K562 (cell line): ENCODE measurements around the gene PLEKHA5. TPM values are rescaled to one million over a fixed set of nuclear protein-coding genes. Genes with fewer than 3 reads are reported as not detected.

Source experiments
- ATAC-seq: fragments of 200-7000 bp; cut with Tn5 transposase; 3 replicates; pipeline ENCODE4 v1.9.1; 2020; ENCODE audit warnings: moderate library complexity
- BruUV-seq: library from RNA; stranded (reverse); fragments of 400-500 nt; replicated peaks from 2 replicates; lab custom pipeline; 2021; lab: Mats Ljungman, UMichigan
- CTCF ChIA-PET: fragments of 300-600 bp; formaldehyde crosslinking; extraction: SDS; loops from one replicate; lab custom pipeline; 2021; ENCODE audit warnings: low intra/inter-chr PET ratio; lab: Yijun Ruan, JAX
- POLR2A ChIA-PET: fragments of 300-600, 350-650 bp; sonication (Branson Sonifier 250); formaldehyde crosslinking; extraction: SDS; loops from one replicate; lab custom pipeline; 2021; ENCODE audit warnings: antibody characterized with exemption, inconsistent platforms; lab: Yijun Ruan, JAX
- DNase-seq, 4 experiments: peaks; one replicate each; pipeline versions ENCODE4 v3.0.0 to v3.0.0-alpha.2; 2011 to 2018; ENCODE audit warnings: low spot score in 3 of 4, mixed read lengths in 3 of 4; ENCODE audit errors: extremely low read depth in 1 of 4
- FAIRE-seq: peaks from 2 replicates; lab custom pipeline; 2011; peaks lifted over from hg19 to GRCh38; lab: Jason Lieb, UNC
- H2AFZ ChIP-seq: 2 replicates; pipeline ENCODE4 v1.6.0; 2011; ENCODE audit warnings: low read depth, low read length, control low read depth, inconsistent platforms
- H3K27ac ChIP-seq: fragments of 200-600 bp; 3 replicates; pipeline ENCODE4 v1.8.0; 2011; ENCODE audit warnings: low read depth, mild to moderate bottlenecking, control low read depth, inconsistent platforms, low read length, moderate library complexity, mixed read lengths; ENCODE audit errors: extremely low read depth
- H3K27me3 ChIP-seq, 2 experiments: fragments of 300-600 bp in 1 of 2; 2 replicates in 1 of 2; 3 replicates in 1 of 2; pipeline versions ENCODE4 v1.6.0 to v1.8.0; 2011; ENCODE audit warnings: inconsistent platforms in 2 of 2, low read length in 2 of 2, mild to moderate bottlenecking in 1 of 2, mixed read lengths in 1 of 2, moderate library complexity in 1 of 2; ENCODE audit not compliant: control insufficient read depth in 2 of 2, insufficient read depth in 2 of 2
- H3K36me3 ChIP-seq: fragments of 300-600 bp; 3 replicates; pipeline ENCODE4 v1.8.0; 2011; ENCODE audit warnings: mild to moderate bottlenecking, low read length, inconsistent platforms; ENCODE audit not compliant: control insufficient read depth, insufficient read depth
- H3K4me1 ChIP-seq, 2 experiments: fragments of 200-600 bp in 1 of 2; replicated peaks in 1 of 2; 2 replicates in 1 of 2; 3 replicates in 1 of 2; pipeline versions ENCODE4 v1.5.1 to v1.8.0; 2011; ENCODE audit warnings: inconsistent platforms in 2 of 2, low read length in 2 of 2, mild to moderate bottlenecking in 1 of 2, mixed read lengths in 1 of 2, moderate library complexity in 1 of 2; ENCODE audit not compliant: control insufficient read depth in 2 of 2, insufficient read depth in 2 of 2
- H3K4me2 ChIP-seq: 2 replicates; pipeline ENCODE4 v1.6.1; 2011; ENCODE audit warnings: low read length, control low read depth, inconsistent platforms, mixed read lengths; ENCODE audit not compliant: insufficient read depth
- H3K4me3 ChIP-seq: fragments of 200-600 bp; sonication (generic), shearing (Covaris generic); 2 replicates; pipeline ENCODE4 v1.5.1; 2016; ENCODE audit warnings: control low read depth, inconsistent platforms
- H3K79me2 ChIP-seq: fragments of 200-600 bp; 3 replicates; pipeline ENCODE4 v1.8.0; 2011; ENCODE audit warnings: low read length, inconsistent platforms; ENCODE audit not compliant: control insufficient read depth, insufficient read depth
- H3K9ac ChIP-seq, 2 experiments: 2 replicates each; pipeline versions ENCODE4 v1.6.0 to v1.6.1; 2011; ENCODE audit warnings: low read depth in 2 of 2, low read length in 2 of 2, control low read depth in 1 of 2, inconsistent platforms in 1 of 2, mild to moderate bottlenecking in 1 of 2, mixed read lengths in 1 of 2; ENCODE audit not compliant: insufficient read depth in 1 of 2
- H3K9me1 ChIP-seq: one replicate; pipeline ENCODE4 v1.6.0; 2011; ENCODE audit warnings: inconsistent platforms, mild to moderate bottlenecking, low read length, moderate library complexity; ENCODE audit not compliant: control insufficient read depth, insufficient read depth
- H3K9me3 ChIP-seq: replicated peaks from 2 replicates; pipeline ENCODE4 v1.5.1; 2011; ENCODE audit warnings: low read depth, low read length, inconsistent platforms; ENCODE audit not compliant: control insufficient read depth, insufficient read depth
- H4K20me1 ChIP-seq: replicated peaks from 2 replicates; pipeline ENCODE4 v1.6.1; 2011; ENCODE audit warnings: low read length, inconsistent platforms, mixed read lengths; ENCODE audit not compliant: control insufficient read depth, insufficient read depth
- CAMTA2 ChIP-seq: fragments of 250-450 bp; sonication (Bioruptor Pico); conservative IDR thresholded peaks from 2 replicates; pipeline ENCODE4 v1.5.1; 2022
- DPF2 ChIP-seq: fragments of 450-650 bp; IDR thresholded peaks from 2 replicates; pipeline ENCODE4 v1.6.1; 2016
- EHMT2 ChIP-seq: fragments of 450-650 bp; IDR thresholded peaks from 2 replicates; pipeline ENCODE4 v1.6.1; 2018; ENCODE audit warnings: antibody characterized with exemption
- EZH2 ChIP-seq: IDR thresholded peaks from 2 replicates; pipeline ENCODE4 v1.6.1; 2012; ENCODE audit warnings: low read depth, mild to moderate bottlenecking, inconsistent platforms, low read length, borderline replicate concordance
- GABPB2 ChIP-seq: fragments of 250-450 bp; sonication (Bioruptor Pico); conservative IDR thresholded peaks from 2 replicates; pipeline ENCODE4 v1.5.1; 2021; ENCODE audit warnings: mild to moderate bottlenecking
- MCM7 ChIP-seq, 2 experiments: fragments of 450-650 bp; IDR thresholded peaks; 2 replicates each; pipeline ENCODE4 v1.6.1; 2016 to 2018
- OTX1 ChIP-seq: fragments of 450-650 bp; formaldehyde crosslinking; IDR thresholded peaks from 2 replicates; pipeline ENCODE4 v1.4.0; 2022; ENCODE audit warnings: mild to moderate bottlenecking
- PTTG1 ChIP-seq: fragments of 450-650 bp; IDR thresholded peaks from 2 replicates; pipeline ENCODE4 v1.6.1; 2016; ENCODE audit warnings: low read depth, mild to moderate bottlenecking, missing genetic modification characterization, missing compliant biosample characterization
- RBM17 ChIP-seq: fragments of 200-400 bp; formaldehyde crosslinking; IDR thresholded peaks from 2 replicates; pipeline ENCODE4 v1.6.1; 2017; ENCODE audit warnings: low read depth, mild to moderate bottlenecking, low read length, borderline replicate concordance
- SPI1 ChIP-seq: IDR thresholded peaks from 2 replicates; pipeline ENCODE4 v1.6.1; 2011; ENCODE audit warnings: low read depth, low read length, control low read depth, borderline replicate concordance
- SRSF1 ChIP-seq: fragments of 200-400 bp; formaldehyde crosslinking; IDR thresholded peaks from 2 replicates; pipeline ENCODE4 v1.6.1; 2017; ENCODE audit warnings: mild to moderate bottlenecking, low read depth, low read length, moderate library complexity
- SRSF3 ChIP-seq: fragments of 200-400 bp; formaldehyde crosslinking; IDR thresholded peaks from 2 replicates; pipeline ENCODE4 v1.6.1; 2016; ENCODE audit warnings: mild to moderate bottlenecking, low read length, moderate library complexity; ENCODE audit not compliant: insufficient read depth
- TCF7 ChIP-seq: sonication (generic); IDR thresholded peaks from 2 replicates; pipeline ENCODE4 v1.6.1; 2016; ENCODE audit warnings: antibody characterized with exemption, borderline replicate concordance
- VEZF1 ChIP-seq: fragments of 200-800 bp; sonication (Bioruptor generic); IDR thresholded peaks from 2 replicates; pipeline ENCODE4 v1.6.1; 2017; ENCODE audit warnings: missing genetic modification characterization, missing compliant biosample characterization
- ZNF134 ChIP-seq: fragments of 250-450 bp; sonication (Bioruptor Pico); conservative IDR thresholded peaks from 2 replicates; pipeline ENCODE4 v1.4.0; 2020
- ZNF224 ChIP-seq: sonication (generic); formaldehyde crosslinking; IDR thresholded peaks from 2 replicates; pipeline ENCODE4 v1.8.0; 2022; ENCODE audit warnings: mild to moderate bottlenecking, missing genetic modification reagents
- ZNF431 ChIP-seq: sonication (generic); formaldehyde crosslinking; IDR thresholded peaks from 2 replicates; pipeline ENCODE4 v1.8.0; 2022; ENCODE audit warnings: mild to moderate bottlenecking, missing genetic modification reagents
- whole genome bisulfite sequencing: fragments of 100-300 bp; shearing (Covaris generic); methylation state at CpG from one replicate; pipeline ENCODE4 v1.1.6; 2016; ENCODE audit warnings: low coverage, mixed read lengths; ENCODE audit not compliant: insufficient coverage; ENCODE audit errors: missing lambda C conversion rate; 5-methylcytosine and 5-hydroxymethylcytosine counted together
- in situ Hi-C: fragments of 300-500 bp; cut with MboI; formaldehyde crosslinking; loops from 4 replicates; pipeline ENCODE4 v1.15.0; 2018; ENCODE audit warnings: inconsistent platforms, mixed read lengths
- intact Hi-C: fragments of 100-400 bp; cut with micrococcal nuclease; formaldehyde crosslinking; loops from 2 replicates; pipeline ENCODE4 v1.14.2; 2022
- polyA plus RNA-seq, 8 experiments: library from polyadenylated mRNA; depleted of rRNA in 4 of 8; stranded (reverse) in 5 of 8; unstranded in 3 of 8; fragments of >200 nt; fragmentation: Nextera tagmentation in 2 of 8; fragmentation: Illumina TruSeq in 1 of 8; extraction: Ambion mirVana in 2 of 8; extraction: Trizol in 1 of 8; gene quantifications; 2 replicates each; pipeline versions ENCODE4 v1.2.1 to v1.2.3, GENCODE V29; 2011 to 2014; ENCODE audit warnings: inconsistent platforms in 1 of 8, missing spikeins in 1 of 8
- total RNA-seq, 7 experiments: library from RNA; depleted of rRNA in 6 of 7; stranded (reverse); fragments of >200 nt in 6 of 7; fragmentation: Illumina TruSeq in 2 of 7; extraction: Trizol in 2 of 7; gene quantifications; 2 replicates each; pipeline versions ENCODE4 v1.2.1 to v1.2.3, GENCODE V29; 2011 to 2021; ENCODE audit warnings: low replicate concordance in 1 of 7
- TF ChIP-seq, protein P1 (sequence below): sonication (generic); formaldehyde crosslinking; IDR thresholded peaks from 2 replicates; pipeline ENCODE4 v1.8.1; 2023; ENCODE audit warnings: mild to moderate bottlenecking, missing genetic modification reagents
- TF ChIP-seq, protein P2 (sequence below): fragments of 450-650 bp; formaldehyde crosslinking; IDR thresholded peaks from 2 replicates; pipeline ENCODE4 v1.4.0; 2022; ENCODE audit warnings: missing genetic modification characterization

PLEKHA5 gene
- total and polyA plus RNA-seq, 9 of the 15 experiments (the other 6 are each of a cell fraction or from before 2014, with no cell fraction given): 7.2 to 26.2 (median 17.4) TPM

DNA sequence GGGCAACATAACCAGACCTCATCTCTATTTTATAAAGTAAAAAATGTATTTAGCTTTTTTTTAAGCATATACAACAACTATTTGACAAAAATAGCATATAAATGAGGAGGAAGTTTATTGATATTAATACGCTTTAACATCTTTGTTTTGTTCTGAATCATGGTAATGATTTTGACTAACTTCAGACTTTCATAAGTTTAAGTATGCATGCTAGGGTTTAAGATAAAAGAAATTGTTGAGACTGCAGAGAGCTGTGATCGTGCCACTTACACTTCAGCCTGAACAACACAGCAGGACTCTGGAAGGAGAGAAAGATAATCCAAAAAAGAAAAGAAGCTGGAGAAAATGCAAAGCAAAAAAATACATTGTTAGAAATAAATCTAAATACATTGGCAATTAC lies 221.8 kb downstream of the PLEKHA5 start (continued):
- TF ChIP-seq, protein P1, sequence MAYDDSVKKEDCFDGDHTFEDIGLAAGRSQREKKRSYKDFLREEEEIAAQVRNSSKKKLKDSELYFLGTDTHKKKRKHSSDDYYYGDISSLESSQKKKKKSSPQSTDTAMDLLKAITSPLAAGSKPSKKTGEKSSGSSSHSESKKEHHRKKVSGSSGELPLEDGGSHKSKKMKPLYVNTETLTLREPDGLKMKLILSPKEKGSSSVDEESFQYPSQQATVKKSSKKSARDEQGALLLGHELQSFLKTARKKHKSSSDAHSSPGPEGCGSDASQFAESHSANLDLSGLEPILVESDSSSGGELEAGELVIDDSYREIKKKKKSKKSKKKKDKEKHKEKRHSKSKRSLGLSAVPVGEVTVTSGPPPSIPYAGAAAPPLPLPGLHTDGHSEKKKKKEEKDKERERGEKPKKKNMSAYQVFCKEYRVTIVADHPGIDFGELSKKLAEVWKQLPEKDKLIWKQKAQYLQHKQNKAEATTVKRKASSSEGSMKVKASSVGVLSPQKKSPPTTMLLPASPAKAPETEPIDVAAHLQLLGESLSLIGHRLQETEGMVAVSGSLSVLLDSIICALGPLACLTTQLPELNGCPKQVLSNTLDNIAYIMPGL (CRISPR knock-in tag): no peak
- no peak for TF ChIP-seq RBM17
- TF ChIP-seq SPI1: no peak

DNA sequence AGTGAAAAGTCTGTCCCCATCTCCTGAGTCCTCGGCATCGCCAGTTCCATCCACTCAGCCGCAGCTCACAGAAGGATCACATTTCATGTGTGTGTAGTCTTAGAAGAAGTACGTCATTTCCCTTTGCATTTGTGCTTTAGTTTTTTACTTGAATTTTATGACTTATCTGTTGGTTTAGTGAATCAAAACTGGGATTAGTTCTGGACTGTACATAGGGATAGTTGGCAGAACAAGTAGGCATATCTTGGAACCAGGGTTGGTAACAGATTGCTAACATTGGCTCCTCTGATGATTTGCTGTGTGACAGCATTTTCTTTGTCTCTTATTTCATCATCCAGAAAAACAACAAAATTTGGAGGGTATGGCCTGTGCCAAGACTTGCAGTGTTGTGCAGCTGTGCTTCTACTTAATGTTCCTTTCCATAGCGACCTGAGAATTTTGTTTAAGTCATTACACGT lies 240.2 kb downstream of the PLEKHA5 start:
- intact Hi-C loops: no loop called here
- Histone ChIP-seq H3K9ac (no peak overlapping the region), H4K20me1 (no peaks in the 10 kb centered on the region), H3K4me3 (no peak overlapping the region), H3K9me1 (no peaks in the 10 kb centered on the region), H3K4me2 (no peak overlapping the region), H3K9me3 (no peaks in the 10 kb centered on the region), H3K79me2 (no peaks in the 10 kb centered on the region), H3K27me3 (no peaks in the 10 kb centered on the region), H2AFZ (no peak overlapping the region), H3K27ac (no peak overlapping the region), H3K36me3 (peaks cover 15% of the 10 kb centered on the region; the same call in 2 of the 3 replicates), H3K4me1 (no peaks in the 10 kb centered on the region)
- DNase-seq (no peak), ATAC-seq (no peak), FAIRE-seq (no peak)
- WGBS: 87% methylated on average over 6 of the region's 6 CpGs
- ChIA-PET POLR2A (no interaction called here), CTCF (no interaction called here)
- in situ Hi-C loops: no loop called here
- TF ChIP-seq SRSF1 (no peak), GABPB2 (CRISPR knock-in tag) (no peak), ZNF134 (CRISPR knock-in tag) (no peak), SRSF3 (no peak), EZH2 (no peak), OTX1 (CRISPR knock-in tag) (no peak), CAMTA2 (CRISPR knock-in tag) (no peak), ZNF224 (no peak), SPI1 (no peak), TCF7 (no peak), EHMT2 (no peak), DPF2 (no peak), ZNF431 (CRISPR knock-in tag) (no peak), PTTG1 (no peak), VEZF1 (CRISPR knock-in tag) (no peak), MCM7 (IDR thresholded peaks at IDR 0.05) (no peak)
- TF ChIP-seq, protein P2, sequence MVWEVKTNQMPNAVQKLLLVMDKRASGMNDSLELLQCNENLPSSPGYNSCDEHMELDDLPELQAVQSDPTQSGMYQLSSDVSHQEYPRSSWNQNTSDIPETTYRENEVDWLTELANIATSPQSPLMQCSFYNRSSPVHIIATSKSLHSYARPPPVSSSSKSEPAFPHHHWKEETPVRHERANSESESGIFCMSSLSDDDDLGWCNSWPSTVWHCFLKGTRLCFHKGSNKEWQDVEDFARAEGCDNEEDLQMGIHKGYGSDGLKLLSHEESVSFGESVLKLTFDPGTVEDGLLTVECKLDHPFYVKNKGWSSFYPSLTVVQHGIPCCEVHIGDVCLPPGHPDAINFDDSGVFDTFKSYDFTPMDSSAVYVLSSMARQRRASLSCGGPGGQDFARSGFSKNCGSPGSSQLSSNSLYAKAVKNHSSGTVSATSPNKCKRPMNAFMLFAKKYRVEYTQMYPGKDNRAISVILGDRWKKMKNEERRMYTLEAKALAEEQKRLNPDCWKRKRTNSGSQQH (CRISPR knock-in tag): no peak
- no TSS peak for BruUV-seq
